ENCODE measurements around the gene ENOX2.

ENOX2 gene

DNA sequence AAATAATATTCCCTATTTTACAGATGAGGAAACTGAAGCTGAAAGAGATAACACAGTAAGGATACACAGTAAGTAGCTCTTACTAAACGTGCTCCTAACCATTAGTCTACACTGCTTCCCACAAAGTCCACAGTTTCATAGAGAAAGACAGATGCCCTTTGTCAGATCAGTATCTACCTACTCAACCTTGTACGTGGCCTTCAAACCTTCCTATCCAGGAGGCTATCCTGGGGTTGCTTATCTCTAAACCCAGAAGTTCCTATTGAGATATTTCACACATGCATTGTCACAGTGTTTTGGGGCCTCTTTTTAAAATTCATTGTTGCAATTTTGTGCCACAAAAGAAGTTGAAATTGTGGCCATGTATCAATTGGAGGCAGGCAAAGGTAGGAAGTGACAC lies 208.0 kb downstream of the ENOX2 start:
- no peak for DNase-seq

DNA sequence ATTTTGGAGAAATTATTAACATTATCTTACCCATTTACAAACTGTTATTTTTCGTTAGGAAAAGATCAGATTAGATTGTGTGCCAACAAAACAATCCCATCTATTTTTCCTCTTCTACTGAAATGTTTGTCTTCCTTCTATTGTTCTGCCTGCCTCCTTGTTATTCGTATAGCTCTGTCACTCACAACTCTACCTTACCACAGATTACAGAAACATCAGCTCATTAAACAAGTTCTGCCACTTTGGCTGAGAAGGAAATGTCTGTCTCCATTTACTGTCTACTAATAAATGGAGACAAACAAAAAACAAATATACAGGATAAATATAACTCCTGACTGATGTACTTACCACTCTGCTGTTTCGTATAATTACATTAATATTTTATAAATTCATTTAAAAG lies 211.4 kb downstream of the ENOX2 start:
- DNase-seq = no peak

DNA sequence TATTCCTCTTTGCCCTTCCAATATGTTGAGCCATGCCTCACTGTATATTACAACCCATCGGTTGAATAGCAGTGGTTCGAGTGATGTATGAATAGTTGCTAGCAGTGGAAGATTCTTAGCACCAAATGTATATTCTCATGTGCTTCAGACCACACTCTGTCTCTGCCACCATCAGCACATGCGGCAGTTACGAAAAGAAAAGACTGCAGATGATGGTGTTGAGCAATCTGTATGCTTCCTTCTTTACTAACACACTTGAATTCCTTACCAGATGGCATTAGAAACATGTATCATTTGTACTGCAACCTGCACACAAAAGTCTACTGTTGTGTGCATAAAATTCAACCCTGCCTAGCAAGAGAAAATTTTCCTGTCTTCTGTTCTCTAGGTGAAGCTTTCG lies 214.6 kb downstream of the ENOX2 start:
- no peak for DNase-seq

DNA sequence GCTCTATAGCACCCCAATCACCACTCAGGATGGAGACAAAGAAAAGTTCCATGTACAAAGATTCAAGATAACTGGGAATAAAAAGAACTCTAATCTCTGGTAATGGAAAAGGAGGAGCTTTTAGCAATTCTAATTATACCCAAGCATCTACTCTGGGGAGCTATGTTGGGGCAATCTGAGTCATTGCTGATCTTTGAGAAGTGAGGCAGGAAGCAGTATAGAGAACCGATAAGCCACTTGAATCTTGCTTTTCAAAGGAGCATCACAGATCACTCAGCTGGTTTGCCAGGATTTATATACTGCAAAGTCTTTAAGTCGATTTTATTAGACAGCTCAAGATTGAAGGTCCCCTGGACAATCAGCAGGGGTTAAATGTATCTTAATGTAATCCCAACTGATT lies 220.0 kb downstream of the ENOX2 start:
- no peak for DNase-seq

DNA sequence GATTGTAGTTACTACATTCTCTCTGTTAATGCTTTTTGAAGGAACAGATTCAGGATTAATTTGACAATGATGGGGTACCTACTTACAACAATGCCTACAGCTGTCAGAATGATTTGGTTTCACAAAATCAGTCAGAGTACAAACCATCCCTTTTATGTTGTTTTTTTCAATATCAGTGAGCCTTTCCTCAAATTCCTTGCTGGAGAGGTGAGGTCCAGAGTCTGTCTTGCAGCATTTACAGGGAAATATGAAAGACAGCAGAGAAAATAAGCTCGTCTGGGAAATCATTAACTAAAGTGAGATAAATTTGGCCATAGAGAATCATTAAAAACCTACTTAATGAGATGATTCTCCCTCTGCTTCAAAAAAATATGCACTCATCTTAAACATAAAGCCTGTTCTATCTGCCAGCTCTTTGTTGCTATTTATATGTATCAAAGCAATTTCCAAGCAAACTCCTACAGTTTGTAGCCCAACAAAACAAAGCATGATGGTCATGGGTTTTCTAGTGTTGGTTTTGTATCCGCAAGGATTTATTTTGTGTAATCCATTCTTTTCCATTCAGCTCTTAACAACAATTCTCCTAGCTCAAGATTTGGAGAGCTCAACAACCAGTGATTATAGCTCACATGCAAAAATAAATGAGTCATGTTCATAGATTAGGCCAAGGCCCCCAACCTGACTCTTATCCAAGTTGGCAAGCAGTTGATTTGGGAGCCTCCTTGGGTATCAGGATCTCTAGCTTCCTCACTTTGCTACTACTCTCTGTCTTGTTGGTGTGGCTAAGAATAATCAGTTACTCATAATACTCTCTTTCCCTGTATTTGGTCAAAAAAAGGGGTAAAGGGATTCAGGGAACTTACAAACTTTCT lies 222.6 kb downstream of the ENOX2 start:
- DNase-seq = no peak

DNA sequence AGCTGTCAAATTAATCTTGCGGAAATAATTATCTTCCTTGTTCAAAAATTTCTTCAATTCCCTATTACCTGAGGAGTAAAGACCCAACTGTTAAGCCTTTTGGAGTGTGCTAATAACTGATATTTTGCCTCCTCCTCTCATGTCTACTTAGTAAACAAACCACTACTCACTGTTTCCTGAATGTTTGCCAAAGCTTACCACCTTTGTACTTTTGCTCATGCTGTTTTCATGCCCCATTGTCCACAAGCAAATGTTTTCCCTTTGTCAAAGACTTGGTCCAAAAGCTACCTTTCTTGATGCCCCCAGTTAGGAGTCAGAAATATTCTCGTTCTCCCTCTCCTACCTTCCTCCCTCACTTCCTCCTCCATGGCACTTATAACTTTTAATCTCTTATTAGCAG lies 226.1 kb downstream of the ENOX2 start:
- DNase-seq = no peak

DNA sequence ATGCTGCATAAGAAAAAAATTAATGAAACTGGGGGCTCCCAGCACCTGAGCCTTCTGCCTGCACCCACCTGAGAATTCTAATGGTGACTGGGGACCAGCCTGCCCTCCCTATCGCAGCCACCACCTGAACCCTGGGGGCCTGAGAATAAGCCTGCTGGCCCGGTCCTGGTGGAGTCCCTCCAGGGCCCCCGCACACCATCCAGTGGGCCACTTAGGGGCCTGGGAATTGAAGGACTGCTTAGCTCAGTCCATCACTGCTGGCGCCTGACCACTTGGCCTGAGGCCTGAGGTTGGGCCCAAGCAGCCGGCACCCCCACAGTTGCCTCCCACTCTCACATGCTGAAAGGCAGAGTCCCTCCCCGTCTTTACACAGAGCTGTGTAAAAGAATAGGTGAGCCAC lies 230.8 kb downstream of the ENOX2 start:
- no peak for DNase-seq

DNA sequence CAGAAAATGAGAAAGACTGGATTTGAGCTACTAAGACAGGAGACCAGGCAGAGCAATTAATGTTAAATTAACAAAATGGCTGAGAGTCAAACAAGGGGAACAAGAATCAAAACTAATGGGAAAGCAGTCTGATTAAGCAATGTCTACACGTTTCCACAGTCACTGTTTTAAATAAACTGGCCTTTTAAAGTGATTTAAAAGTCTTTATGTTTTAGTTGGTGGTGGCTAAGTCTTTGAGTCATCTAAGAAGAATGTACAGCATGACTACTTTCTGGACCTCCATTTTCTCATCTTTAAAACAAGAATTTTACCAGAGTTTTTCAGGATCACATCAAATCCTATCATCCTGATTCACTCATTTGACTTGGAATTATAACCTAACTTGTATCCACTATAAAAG lies 233.8 kb downstream of the ENOX2 start:
- no peak for DNase-seq

DNA sequence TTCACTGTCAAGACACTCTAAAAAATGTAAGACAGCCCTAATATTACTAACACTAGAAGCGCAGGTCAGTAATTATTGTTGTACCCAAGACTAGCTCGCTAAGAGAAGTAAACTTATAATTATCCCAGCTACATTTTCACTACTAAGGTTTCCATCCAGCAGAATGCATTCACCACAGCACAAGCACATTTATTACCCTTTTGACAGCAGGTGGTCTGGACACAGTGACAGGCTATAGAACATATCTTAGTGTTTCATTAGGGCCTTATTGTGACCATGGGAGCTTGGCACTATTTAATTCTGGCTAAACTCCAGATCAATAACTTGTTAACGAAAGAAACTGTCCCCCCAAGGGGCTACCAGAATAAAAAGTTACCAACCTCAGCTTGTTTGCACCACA lies 237.7 kb downstream of the ENOX2 start:
- DNase-seq = no peak

DNA sequence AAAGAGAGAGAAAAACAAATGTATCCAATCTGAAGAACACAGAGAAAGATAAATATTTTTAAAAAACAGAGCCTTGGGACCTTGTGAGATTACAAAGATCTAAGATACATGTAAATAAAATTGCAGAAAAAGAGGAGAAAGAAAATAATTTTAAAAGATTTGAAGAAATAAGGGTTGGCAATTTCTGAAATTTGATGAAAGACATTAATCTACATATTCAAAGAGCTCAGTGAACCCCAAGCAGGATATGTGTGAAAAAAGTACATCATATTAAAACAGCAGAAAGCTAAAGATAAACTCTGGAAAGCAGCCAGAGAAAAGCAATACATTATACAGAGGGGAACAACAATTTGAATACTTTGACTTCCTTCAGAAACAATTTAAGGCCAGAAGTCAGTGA lies 244.7 kb downstream of the ENOX2 start:
- DNase-seq = no peak

DNA sequence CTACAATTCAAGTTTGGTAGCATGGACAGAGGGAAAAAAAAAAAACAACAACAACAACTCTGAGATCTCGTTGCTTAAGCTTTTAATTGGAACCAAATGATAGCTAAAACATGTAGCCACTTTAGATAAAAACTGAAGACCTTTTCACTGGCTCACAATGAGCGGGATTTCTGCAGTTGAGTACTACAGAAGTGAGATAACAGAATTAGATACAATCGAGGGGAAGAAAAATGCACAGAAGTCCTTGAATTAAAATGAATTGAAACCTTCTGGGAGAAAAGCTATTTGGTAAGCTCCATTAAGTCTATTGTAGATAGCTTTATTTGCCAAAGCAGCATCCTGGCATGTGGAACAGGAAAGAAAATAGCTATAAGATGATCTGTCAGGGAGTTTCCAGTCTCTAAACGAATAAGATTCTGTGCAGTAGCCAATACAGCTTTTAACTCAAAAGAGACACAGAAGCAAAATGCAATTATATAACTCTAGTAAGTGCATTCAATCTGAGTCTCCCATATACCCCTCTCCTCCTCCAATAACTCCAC lies 248.5 kb downstream of the ENOX2 start:
- DNase-seq = no peak

DNA sequence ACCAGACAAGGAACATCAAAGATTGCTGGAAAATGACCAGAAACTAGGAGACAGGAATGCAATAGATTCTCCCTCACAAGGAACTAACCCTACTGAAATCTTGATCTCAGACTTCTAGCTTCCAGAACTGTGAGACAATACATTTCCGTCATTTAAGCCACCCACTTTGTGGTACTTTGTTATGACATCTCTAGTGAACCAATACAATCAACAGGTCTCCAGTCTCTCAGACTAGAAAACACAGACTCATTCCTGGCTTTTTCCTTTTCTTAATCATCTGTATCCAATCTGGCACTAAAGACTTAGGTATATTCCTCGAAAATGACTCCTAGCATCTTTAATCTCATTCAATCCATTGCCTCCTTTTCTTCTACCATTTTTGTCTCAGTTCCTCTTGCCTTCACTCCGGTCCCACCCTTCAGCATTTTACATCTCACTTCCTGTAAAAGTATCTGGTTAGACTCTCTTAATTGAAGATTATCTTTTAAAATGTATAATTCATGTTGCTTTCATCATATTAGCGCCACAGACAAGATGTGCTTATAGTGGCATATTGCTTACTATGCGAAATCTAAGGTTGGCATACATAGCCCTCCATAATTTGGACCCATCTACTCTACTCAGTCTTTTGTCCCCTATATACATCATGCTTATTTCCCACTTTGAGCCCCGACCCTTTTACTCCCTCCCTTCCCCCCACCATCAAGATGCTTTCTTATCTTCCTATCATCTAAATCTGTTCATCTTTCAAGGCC lies 250.0 kb downstream of the ENOX2 start:
- no peak for DNase-seq

DNA sequence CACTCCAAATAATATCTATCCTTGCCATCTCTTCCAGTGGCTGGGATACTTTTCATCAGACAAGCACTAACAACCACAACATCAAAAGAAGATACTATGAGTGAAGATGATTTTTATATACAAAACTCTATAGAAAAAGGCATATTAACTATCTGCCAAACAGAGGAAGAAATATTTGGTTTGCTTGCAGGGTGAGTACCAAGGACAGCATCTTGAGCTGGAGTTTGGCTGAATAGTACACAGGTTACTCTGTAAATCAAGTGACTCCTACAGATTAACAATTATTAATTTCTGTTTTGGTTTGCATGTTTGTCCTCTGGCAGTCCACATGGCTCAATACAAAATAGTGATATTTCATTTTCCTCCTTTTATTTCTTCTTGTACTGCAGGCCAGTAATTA lies 253.3 kb downstream of the ENOX2 start:
- DNase-seq = no peak

DNA sequence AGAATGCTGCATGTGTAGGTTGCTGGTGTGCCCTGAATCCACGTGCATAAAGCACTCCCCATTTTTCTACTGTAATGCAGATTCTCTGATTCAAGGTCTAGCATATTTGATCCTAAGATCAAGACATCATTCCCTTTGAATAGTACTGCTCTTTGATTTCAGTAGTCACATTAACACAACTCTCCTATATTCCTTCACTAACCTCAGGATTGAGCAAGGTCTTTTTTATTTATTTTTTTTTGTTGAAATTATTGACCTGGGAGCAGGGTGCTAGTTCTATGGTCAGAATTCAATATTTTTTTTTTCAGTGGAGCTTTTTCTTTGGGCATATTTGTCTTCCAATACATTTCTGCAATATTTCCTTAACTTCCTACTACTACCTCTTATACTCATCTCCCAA lies 255.5 kb downstream of the ENOX2 start:
- no peak for DNase-seq

DNA sequence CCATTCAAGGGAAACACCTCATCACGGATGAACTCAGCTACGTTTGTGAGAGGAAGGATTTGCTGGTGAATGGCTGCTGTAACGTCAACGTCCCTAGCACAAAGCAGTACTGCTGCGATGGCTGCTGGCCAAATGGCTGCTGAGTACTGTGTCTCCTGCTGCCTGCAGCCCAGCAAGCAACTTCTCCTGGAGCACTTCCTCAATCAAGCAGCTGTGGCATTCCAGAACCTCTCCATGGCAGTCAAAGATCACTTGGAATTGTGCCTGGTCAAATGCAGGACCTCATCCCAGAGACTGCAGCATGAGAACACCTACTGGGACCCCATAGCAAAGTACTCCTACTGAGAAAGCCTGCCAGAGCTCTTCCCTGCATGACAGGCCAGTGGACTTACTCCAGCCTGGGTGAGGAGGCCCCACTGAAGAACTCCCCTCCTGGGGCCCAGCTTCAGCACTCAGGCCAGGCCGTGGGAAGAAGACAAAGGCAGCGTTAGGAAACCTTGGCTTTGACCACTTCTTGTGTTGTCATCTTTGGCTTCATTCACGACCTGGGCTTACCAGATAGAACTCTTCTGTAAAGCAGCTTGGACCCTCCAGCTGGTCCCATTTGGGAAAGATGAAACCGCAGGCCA lies 256.9 kb downstream of the ENOX2 start:
- DNase-seq = no peak

DNA sequence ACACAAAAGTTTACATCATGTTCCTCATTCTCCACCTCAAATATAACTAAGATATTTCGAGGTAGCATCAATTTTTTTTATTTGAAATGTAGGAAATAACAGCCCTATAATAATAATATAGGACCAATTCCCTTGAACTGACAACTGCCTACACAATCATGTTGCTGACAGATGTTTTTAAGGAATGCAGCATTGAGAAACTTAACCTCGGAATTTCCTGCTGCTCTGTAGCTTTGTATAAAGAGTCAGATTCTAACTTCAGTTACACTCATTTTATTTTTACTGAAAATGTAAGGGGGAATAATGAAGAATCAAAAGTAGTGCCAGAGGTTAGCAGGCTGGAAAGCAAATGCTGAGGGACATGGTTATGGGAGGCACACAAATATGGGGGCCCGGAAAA lies 265.4 kb downstream of the ENOX2 start:
- no peak for DNase-seq

DNA sequence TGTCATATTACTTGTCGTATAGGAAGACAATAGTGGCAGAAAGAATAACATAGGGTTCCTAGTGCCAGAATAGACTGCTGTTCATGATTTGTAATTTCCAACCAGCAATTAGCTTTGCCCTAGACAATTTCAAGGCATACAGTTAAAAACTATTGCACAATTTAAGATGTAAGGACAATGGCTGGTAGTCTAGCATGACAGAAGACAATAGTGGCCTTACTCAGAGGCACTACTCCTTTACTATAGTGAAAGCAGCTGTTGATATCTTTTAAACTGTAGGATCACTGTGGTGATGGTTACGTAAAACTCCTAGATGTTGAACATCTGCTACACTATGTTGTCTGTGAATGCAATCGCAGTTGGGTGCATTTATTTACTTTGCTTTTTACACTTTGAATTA lies 266.7 kb downstream of the ENOX2 start:
- no peak for DNase-seq

DNA sequence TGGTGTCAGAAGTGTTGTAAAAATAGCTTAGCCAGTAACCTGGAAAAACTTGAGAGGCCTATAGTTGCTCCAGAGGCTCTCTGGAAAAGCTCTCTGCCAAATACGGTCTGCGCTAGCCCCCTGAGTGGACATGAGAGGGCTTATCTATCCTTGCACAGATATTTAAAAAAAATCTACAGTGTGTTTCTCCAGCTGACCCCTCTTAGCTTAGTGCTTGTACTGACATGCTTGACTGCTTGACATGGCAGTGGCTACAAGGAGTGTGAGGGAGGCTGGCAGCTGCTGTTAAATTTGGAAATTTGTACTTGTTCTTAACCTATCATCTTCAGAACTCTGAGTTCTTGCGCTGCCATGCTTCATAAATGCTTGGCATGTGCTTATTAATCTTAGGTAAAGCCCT lies 272.0 kb downstream of the ENOX2 start:
- no peak for DNase-seq

DNA sequence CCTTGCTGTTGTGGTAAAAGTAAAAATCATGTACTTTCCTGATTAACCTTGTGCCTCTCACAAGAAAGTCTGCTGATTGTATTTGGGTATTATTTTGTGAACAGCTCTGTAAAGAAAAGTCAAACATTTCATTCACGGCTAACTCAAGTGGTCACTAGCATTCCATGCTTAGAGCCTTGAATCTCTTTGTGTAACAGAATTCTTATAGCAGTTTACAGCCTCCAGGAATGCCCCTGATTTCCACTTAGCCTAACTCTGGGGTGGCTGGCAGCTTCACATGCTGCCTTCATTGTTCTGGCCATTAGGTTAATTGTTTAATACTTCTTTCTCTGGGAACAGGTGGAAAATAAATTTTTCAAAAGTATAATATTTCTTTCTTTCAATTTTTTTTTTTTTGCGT lies 274.5 kb downstream of the ENOX2 start:
- no peak for DNase-seq

DNA sequence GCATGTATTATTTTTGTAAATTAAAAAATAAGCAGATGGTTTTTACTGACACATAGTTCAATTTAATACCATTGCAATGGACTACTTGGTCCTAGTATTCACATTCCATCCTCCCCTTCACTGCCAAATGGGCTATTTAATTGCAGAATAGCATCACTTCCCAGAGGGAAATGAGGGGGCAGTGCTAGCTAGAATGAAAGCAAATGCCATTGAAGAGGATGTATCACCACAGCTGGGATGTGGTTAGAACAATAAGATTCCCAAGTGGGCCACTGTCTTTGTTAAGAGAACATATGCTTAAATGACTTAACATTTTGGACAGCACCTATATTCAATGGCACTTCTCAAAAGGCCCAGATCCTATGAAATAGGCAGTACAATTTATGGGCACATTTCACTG lies 276.5 kb downstream of the ENOX2 start:
- DNase-seq = no peak

DNA sequence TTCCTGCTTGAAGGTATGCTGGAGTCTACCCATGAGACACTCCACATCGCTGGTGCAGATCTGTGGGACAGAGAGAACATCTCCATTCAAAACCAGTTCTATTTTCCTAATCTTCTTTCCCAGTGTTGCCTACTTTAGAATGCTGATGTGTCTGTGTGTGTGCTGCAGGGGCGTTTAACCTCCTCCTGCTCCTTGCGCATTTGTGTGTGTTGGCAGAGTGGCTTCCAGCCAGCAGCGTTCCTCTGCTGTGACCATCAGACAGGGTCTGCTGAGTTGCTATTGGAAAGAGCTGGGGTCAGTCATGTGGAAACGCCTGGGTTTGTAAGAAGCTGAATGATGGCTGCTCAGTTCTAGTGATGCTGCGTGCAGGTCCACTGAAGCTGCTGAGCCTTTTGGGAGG lies 277.6 kb downstream of the ENOX2 start:
- no peak for DNase-seq

DNA sequence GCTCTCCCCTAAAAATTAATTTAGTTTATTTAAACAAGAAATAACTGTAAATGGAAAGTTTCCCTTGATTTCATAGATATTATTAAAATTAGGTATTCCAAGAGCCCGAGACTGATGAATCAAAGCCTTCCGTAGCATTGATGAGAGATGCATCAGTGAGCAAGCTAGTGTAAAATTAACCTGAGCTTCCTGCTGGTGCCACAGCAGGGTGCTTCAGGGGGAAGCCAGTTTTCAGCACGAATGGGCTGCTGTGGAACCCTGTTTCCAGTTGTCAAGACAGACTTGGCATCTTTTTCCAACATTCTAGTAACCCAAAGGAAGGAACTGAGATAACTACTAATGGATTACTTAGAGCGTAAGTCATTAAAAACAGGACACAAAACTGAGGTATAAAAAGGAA lies 279.5 kb downstream of the ENOX2 start:
- DNase-seq = no peak

DNA sequence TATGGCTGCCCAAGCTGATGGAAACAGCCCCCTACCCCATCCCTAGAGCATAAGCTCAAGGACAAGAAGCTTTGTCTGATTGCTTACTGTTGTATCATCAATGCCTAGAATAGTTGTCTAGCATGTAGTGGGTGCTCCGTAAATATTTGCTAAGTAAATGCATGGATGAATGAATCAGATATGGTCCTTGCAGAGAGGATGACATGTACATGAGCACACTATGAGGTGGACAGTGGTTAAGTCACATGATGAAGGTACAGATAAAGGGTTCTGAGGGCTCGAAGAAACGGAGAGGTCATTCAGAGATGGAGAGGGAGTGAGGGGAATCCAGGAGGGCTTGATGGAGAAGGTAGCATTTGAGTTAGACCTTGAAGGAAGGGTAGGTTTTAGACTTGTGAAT lies 287.1 kb downstream of the ENOX2 start:
- DNase-seq = no peak

DNA sequence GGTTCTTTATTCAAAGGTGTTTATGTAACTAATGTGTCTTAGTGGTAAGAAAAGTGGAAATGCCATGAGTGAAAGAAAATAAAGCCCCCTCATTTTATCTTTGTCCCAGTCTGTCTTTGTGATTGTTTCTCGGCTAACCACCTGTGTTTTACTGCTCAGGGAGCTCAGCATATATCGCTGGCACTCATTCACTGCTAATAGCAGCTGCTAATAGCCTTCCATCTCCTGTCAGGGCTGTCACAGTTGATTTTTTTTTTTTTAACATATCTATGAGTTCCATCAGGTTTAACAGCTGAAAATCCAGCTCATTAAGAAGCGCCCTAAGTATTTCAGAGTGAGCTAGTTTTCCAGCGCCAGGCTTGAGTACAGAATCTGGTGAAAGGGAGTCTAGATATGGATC lies 295.6 kb downstream of the ENOX2 start:
- DNase-seq = no peak
